ENCODE results near the gene ST6GALNAC3.

The ST6GALNAC3 gene

DNA sequence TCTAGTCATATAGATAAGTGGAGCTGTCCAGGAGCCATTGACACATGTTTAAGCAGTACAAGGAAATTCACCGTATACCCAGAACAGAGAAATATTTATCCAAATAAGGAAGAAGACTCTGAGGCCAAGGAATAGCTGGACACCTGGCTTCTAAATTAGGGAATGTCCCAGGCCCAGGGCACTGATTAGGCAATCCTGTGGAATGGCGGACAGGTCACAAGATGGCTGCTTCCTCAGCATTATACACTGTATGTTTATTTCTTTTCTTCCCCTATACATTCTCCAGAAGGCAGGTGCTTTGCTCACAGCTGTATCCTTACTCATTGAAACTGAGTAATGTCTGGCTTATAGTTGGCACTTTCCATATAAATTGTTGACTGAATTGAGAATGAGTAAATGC lies 59.4 kb downstream of the ST6GALNAC3 start:
- Histone ChIP-seq H3K9me3 (no peaks in the 10 kb centered on the region), H3K4me3 (ENCODE audit: low read depth in 1 of 2, low read length in 1 of 2) (no peak overlapping the region), H3K27ac (no peak overlapping the region), H3K4me1 (ENCODE audit: control insufficient read depth in 1 of 2, insufficient read depth in 1 of 2, low read depth in 1 of 2, low read length in 1 of 2) (no peaks in the 10 kb centered on the region), H3K36me3 (no peaks in the 10 kb centered on the region), H3K27me3 (no peaks in the 10 kb centered on the region)
- TF ChIP-seq, protein P1, sequence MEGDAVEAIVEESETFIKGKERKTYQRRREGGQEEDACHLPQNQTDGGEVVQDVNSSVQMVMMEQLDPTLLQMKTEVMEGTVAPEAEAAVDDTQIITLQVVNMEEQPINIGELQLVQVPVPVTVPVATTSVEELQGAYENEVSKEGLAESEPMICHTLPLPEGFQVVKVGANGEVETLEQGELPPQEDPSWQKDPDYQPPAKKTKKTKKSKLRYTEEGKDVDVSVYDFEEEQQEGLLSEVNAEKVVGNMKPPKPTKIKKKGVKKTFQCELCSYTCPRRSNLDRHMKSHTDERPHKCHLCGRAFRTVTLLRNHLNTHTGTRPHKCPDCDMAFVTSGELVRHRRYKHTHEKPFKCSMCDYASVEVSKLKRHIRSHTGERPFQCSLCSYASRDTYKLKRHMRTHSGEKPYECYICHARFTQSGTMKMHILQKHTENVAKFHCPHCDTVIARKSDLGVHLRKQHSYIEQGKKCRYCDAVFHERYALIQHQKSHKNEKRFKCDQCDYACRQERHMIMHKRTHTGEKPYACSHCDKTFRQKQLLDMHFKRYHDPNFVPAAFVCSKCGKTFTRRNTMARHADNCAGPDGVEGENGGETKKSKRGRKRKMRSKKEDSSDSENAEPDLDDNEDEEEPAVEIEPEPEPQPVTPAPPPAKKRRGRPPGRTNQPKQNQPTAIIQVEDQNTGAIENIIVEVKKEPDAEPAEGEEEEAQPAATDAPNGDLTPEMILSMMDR (IDR thresholded peaks at IDR 0.05) = no peak

DNA sequence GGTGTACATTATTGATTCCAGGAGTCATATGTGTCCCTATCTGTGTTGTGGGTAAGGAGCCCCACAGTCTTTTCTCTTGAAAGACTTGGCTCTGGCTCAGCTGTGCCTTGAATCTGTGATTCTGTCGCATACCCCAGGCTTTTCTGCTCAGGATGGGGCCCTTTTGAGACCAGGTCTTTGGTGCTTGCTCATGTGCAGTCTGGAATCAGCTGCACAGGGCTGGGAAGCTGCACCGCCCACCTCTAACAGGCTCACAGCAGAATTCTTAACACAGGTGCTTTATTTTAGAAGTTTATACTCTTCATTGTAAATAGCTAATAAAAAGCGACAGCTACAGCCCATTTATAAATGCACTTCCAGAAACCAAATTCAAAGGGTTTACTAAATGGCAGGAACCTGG lies 61.3 kb downstream of the ST6GALNAC3 start:
- no peaks in the 10 kb centered on the region for H3K9me3 ChIP-seq
- H3K27me3 ChIP-seq = no peaks in the 10 kb centered on the region
- H3K4me3 ChIP-seq (ENCODE audit: low read depth in 1 of 2, low read length in 1 of 2) = no peak overlapping the region
- H3K4me1 ChIP-seq (ENCODE audit: control insufficient read depth in 1 of 2, insufficient read depth in 1 of 2, low read depth in 1 of 2, low read length in 1 of 2) = no peaks in the 10 kb centered on the region
- H3K27ac ChIP-seq = no peak overlapping the region
- no peaks in the 10 kb centered on the region for H3K36me3 ChIP-seq
- TF ChIP-seq, protein P1 (IDR thresholded peaks at IDR 0.05) = no peak

DNA sequence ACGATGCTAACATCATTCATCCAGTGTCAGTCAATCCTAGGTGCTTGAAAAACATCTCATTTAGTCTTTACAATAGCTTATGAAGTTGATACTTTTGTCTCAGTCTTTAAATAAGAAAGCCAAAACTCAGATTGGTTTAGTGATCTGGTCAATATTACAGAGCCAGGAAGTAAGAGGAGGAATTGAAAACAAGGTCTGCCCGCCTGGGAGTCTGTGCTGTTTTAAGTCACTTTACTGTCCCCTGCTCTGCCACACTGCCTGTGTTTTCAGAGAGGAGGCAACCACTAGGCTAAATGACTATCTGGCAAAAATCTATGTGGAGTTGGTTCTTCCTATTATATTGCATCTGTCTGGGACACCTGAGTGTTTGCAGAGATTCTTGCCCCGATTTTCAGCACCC lies 62.3 kb downstream of the ST6GALNAC3 start:
- TF ChIP-seq, protein P1 (IDR thresholded peaks at IDR 0.05) = no peak
- Histone ChIP-seq H3K36me3 (no peaks in the 10 kb centered on the region), H3K27me3 (no peaks in the 10 kb centered on the region), H3K9me3 (no peaks in the 10 kb centered on the region), H3K27ac (no peak overlapping the region), H3K4me3 (ENCODE audit: low read depth in 1 of 2, low read length in 1 of 2) (no peak overlapping the region), H3K4me1 (ENCODE audit: control insufficient read depth in 1 of 2, insufficient read depth in 1 of 2, low read depth in 1 of 2, low read length in 1 of 2) (no peaks in the 10 kb centered on the region)

DNA sequence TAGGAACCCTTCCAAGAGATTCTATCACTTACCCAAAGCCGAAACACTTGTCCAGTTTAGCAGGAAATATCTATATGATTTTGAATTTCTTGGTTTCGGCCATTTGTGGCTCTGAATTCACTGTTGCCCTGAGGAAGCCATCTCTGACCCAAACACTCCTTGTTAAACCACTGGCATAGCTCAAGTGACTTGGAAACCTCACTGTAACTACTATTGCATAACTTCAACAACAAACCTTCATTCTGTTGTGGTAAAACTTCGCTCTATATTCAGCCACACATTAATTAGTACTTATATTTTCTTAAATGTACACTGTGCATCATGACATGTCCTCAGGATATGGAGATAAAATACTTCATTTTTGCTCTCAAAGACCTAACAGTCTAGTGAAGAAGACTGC lies 63.2 kb downstream of the ST6GALNAC3 start:
- H3K36me3 ChIP-seq = no peaks in the 10 kb centered on the region
- TF ChIP-seq, protein P1 (IDR thresholded peaks at IDR 0.05) = no peak

DNA sequence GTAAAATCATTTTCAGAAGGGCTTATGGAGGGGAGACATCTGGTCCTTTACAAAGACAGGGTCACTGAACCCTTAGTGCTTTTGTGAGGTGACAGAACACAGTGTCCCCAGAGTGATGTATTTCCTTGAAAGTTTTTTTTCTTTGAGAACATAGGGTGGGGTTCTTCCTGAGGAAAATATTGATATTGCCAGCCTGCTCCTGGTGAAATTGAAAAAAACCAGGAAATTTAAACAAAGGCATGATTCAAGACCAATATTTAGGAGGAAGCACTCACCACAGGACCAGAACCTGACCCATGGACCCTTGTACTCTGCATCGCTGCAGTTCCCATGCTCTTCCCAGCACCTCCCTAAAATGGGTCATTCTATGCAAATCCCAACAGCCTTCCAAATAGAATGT lies 63.7 kb downstream of the ST6GALNAC3 start:
- TF ChIP-seq, protein P1 (IDR thresholded peaks at IDR 0.05) = no peak
- Histone ChIP-seq H3K27ac (no peak overlapping the region), H3K4me1 (ENCODE audit: control insufficient read depth in 1 of 2, insufficient read depth in 1 of 2, low read depth in 1 of 2, low read length in 1 of 2) (no peaks in the 10 kb centered on the region), H3K9me3 (no peaks in the 10 kb centered on the region), H3K36me3 (no peaks in the 10 kb centered on the region), H3K27me3 (no peaks in the 10 kb centered on the region), H3K4me3 (ENCODE audit: low read depth in 1 of 2, low read length in 1 of 2) (no peak overlapping the region)

More for the DNA sequence above, 63.2 kb downstream of the ST6GALNAC3 start:
- Histone ChIP-seq H3K27me3 (no peaks in the 10 kb centered on the region), H3K9me3 (no peaks in the 10 kb centered on the region), H3K4me3 (ENCODE audit: low read depth in 1 of 2, low read length in 1 of 2) (no peak overlapping the region), H3K27ac (no peak overlapping the region), H3K4me1 (ENCODE audit: control insufficient read depth in 1 of 2, insufficient read depth in 1 of 2, low read depth in 1 of 2, low read length in 1 of 2) (no peaks in the 10 kb centered on the region)

DNA sequence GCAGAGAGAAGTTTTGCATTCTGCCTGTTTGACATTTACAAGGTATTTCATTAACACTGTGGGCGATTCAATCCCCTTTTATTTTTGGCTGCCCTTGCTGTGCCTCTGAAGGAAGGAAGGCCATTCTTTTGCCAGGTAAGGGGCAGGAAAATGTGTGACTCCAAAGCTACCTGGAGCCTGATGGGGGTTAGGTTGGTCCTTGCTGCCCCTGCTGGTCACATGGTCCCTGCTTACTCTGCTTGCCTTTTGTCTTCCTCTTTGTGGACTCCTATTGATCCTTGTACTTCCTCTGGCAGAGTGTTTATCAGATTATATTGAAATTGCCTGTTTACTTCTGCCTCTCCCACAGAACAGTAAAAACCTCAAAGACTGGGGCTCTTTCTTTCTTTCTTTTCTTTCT lies 65.7 kb downstream of the ST6GALNAC3 start:
- Histone ChIP-seq H3K27me3 (no peaks in the 10 kb centered on the region), H3K9me3 (no peaks in the 10 kb centered on the region), H3K27ac (no peak overlapping the region), H3K4me1 (ENCODE audit: control insufficient read depth in 1 of 2, insufficient read depth in 1 of 2, low read depth in 1 of 2, low read length in 1 of 2) (no peaks in the 10 kb centered on the region), H3K4me3 (ENCODE audit: low read depth in 1 of 2, low read length in 1 of 2) (no peak overlapping the region), H3K36me3 (no peaks in the 10 kb centered on the region)
- TF ChIP-seq, protein P1 (IDR thresholded peaks at IDR 0.05) = no peak
